Right atrium auricular region (tissue), 2 donors: ENCODE measurements around the gene SRGAP1. TPM values are rescaled to one million over a fixed set of nuclear protein-coding genes. Genes with fewer than 3 reads are reported as not detected.

Experiments
- DNase-seq: peaks from one replicate; pipeline ENCODE4 v3.0.0-alpha.2; 2019; ENCODE audit warnings: low spot score
- H3K27ac ChIP-seq, 2 donors: fragments of 200-600 bp; sonication (generic); 1 replicate in 1 of 2; 2 replicates in 1 of 2; pipeline ENCODE4 v1.5.1; 2016 to 2019
- H3K27me3 ChIP-seq, 2 donors: fragments of 200-600 bp; sonication (generic); one replicate each; pipeline versions ENCODE4 v1.5.1 to v1.6.0; 2017 to 2019
- H3K36me3 ChIP-seq: fragments of 200-600 bp; sonication (generic); one replicate; pipeline ENCODE4 v1.5.1; 2016
- H3K4me1 ChIP-seq, 2 donors: fragments of 200-600 bp; sonication (generic); one replicate each; pipeline versions ENCODE4 v1.5.1 to v1.6.0; 2017 to 2019
- H3K4me3 ChIP-seq, 2 donors: fragments of 200-600 bp; sonication (generic); 1 replicate in 1 of 2; 2 replicates in 1 of 2; pipeline ENCODE4 v1.5.1; 2017 to 2019; ENCODE audit warnings: mild to moderate bottlenecking in 1 of 2, moderate library complexity in 1 of 2
- H3K9me3 ChIP-seq, 2 donors: fragments of 200-600 bp; sonication (generic); one replicate each; pipeline ENCODE4 v1.5.1; 2019
- total RNA-seq, 2 donors: library from RNA; depleted of rRNA; stranded (reverse); fragments of >200 nt; gene quantifications; one replicate each; pipeline ENCODE4 v1.1.0, GENCODE V29; 2016
- TF ChIP-seq, protein P1 (sequence below), 2 donors: fragments of 200-600 bp; sonication (generic); IDR thresholded peaks; one replicate each; pipeline ENCODE4 v1.5.1; 2019; ENCODE audit warnings: antibody characterized with exemption in 2 of 2

Gene SRGAP1
- total RNA-seq, 2 donors from 2014 or later: 1.4 to 3.3 TPM

GRCh38 chr12:63934936-63935335, 90.4 kb downstream of the SRGAP1 start:
- no peak for DNase-seq
- Histone ChIP-seq H3K4me3 (no peak overlapping the region), H3K27me3 (no peaks in the 10 kb centered on the region), H3K9me3 (no peaks in the 10 kb centered on the region), H3K36me3 (no peaks in the 10 kb centered on the region), H3K27ac (no peak overlapping the region), H3K4me1 (no peaks in the 10 kb centered on the region)
- TF ChIP-seq, protein P1, sequence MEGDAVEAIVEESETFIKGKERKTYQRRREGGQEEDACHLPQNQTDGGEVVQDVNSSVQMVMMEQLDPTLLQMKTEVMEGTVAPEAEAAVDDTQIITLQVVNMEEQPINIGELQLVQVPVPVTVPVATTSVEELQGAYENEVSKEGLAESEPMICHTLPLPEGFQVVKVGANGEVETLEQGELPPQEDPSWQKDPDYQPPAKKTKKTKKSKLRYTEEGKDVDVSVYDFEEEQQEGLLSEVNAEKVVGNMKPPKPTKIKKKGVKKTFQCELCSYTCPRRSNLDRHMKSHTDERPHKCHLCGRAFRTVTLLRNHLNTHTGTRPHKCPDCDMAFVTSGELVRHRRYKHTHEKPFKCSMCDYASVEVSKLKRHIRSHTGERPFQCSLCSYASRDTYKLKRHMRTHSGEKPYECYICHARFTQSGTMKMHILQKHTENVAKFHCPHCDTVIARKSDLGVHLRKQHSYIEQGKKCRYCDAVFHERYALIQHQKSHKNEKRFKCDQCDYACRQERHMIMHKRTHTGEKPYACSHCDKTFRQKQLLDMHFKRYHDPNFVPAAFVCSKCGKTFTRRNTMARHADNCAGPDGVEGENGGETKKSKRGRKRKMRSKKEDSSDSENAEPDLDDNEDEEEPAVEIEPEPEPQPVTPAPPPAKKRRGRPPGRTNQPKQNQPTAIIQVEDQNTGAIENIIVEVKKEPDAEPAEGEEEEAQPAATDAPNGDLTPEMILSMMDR (IDR thresholded peaks at IDR 0.05): no peak

- no peak overlapping the region for H3K27ac ChIP-seq
- TF ChIP-seq, protein P1 (IDR thresholded peaks at IDR 0.05): no peak
- H3K4me3 ChIP-seq: no peak overlapping the region
- H3K4me1 ChIP-seq: peaks cover 0 to 1% of the 10 kb centered on the region in 2 donors
- no peaks in the 10 kb centered on the region for H3K27me3 ChIP-seq
- H3K9me3 ChIP-seq: no peaks in the 10 kb centered on the region
- no peaks in the 10 kb centered on the region for H3K36me3 ChIP-seq
- no peak for DNase-seq
Measured at GRCh38 chr12:63935361-63935760, 90.9 kb downstream of the SRGAP1 start.

GRCh38 chr12:63937378-63938316, 93.1 kb downstream of the SRGAP1 start:
- no peak for DNase-seq
- TF ChIP-seq, protein P1 (IDR thresholded peaks at IDR 0.05): no peak
- no peak overlapping the region for H3K27ac ChIP-seq
- H3K4me3 ChIP-seq: no peak overlapping the region
- H3K36me3 ChIP-seq: no peaks in the 10 kb centered on the region
- peaks cover 0 to 8% of the 10 kb centered on the region in 2 donors for H3K4me1 ChIP-seq
- H3K27me3 ChIP-seq: no peaks in the 10 kb centered on the region
- no peaks in the 10 kb centered on the region for H3K9me3 ChIP-seq

DNA sequence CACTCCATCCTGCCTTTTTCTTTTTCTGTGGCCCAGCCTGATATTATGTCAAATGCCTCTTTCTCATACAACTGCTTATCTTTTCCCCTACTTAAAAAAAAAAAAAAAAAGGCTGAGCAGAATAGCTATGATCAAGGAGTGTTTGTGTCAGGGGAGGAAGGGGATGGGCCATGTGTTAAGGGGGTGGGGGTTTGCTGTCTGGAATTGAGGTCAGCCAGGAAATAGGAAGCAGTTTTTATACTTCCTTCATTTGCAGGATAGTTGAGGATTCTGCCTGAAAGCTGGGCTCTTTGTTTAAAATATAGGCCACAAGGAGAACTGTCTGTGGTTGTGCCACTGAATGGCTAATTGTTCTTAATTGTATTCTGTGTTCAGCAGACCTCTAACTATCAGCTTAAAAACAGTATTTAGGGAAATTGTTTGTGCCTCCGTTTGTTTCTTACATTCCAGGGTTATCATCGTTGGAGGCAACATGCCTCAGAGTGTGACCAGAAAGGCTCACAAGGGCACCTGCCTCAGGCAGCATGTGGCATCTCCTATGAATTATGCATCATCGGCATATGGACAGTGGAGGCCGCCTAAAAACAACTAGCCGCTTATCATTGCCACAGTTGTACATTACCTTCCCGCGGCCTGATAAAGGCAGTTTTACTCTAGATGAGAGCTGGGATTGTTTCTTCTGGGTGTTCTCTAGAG, 96.0 kb downstream of the SRGAP1 start:
- TF ChIP-seq, protein P1 (IDR thresholded peaks at IDR 0.05): no peak
- DNase-seq: no peak
- Histone ChIP-seq H3K36me3 (no peaks in the 10 kb centered on the region), H3K9me3 (no peaks in the 10 kb centered on the region), H3K27me3 (no peaks in the 10 kb centered on the region), H3K4me1 (peaks cover 0 to 12% of the 10 kb centered on the region in 2 donors), H3K27ac (no peak overlapping the region), H3K4me3 (no peak overlapping the region)

GRCh38 chr12:63941166-63941800, 96.8 kb downstream of the SRGAP1 start:
- no peak overlapping the region for H3K4me3 ChIP-seq
- DNase-seq: no peak
- no peaks in the 10 kb centered on the region for H3K9me3 ChIP-seq
- H3K4me1 ChIP-seq: peaks cover 0 to 12% of the 10 kb centered on the region in 2 donors
- no peaks in the 10 kb centered on the region for H3K36me3 ChIP-seq
- H3K27ac ChIP-seq: no peak overlapping the region
- no peaks in the 10 kb centered on the region for H3K27me3 ChIP-seq
- TF ChIP-seq, protein P1 (IDR thresholded peaks at IDR 0.05): no peak
